Peyer's patch (tissue), 4 donors: ENCODE measurements around the gene PRKAR1B. TPM values are rescaled to one million over a fixed set of nuclear protein-coding genes. Genes with fewer than 3 reads are reported as not detected.

Experiments used
- DNase-seq, 3 donors: peaks; one replicate each; pipeline ENCODE4 v3.0.0-alpha.2; 2017 to 2019
- H3K27ac ChIP-seq, 4 donors: fragments of 200-600 bp; sonication (generic); one replicate each; pipeline ENCODE4 v1.5.1; 2016 to 2019
- H3K27me3 ChIP-seq, 2 donors: fragments of 200-600 bp; sonication (generic); one replicate each; pipeline ENCODE4 v1.5.1; 2019
- H3K36me3 ChIP-seq, 3 donors: fragments of 200-600 bp; sonication (generic); one replicate each; pipeline ENCODE4 v1.5.1; 2016 to 2019
- H3K4me1 ChIP-seq, 4 donors: fragments of 200-600 bp; sonication (generic); one replicate each; pipeline ENCODE4 v1.5.1; 2016 to 2019
- H3K4me3 ChIP-seq, 4 donors: fragments of 200-600 bp; sonication (generic); 1 replicate in 3 of 4; 2 replicates in 1 of 4; pipeline ENCODE4 v1.5.1; 2016 to 2019; ENCODE audit warnings: mild to moderate bottlenecking in 1 of 4
- H3K9me3 ChIP-seq, 4 donors: fragments of 200-600 bp; sonication (generic); one replicate each; pipeline ENCODE4 v1.5.1; 2016 to 2019; ENCODE audit warnings: mild to moderate bottlenecking in 1 of 4
- POLR2A ChIP-seq, 2 donors: fragments of 450-650 bp; IDR thresholded peaks; one replicate each; pipeline ENCODE4 v1.5.1; 2017; ENCODE audit warnings: antibody characterized with exemption in 2 of 2, mild to moderate bottlenecking in 2 of 2, moderate library complexity in 2 of 2
- total RNA-seq, 4 donors: library from RNA; depleted of rRNA; stranded (reverse); fragments of >200 nt; gene quantifications; one replicate each; pipeline ENCODE4 v1.1.0, GENCODE V29; 2016
- TF ChIP-seq, protein P1 (sequence below), 6 experiments: fragments of 450-650 bp in 4 of 6; fragments of 200-600 bp in 2 of 6; sonication (generic) in 1 of 6; IDR thresholded peaks; one replicate each; pipeline ENCODE4 v1.5.1; 2017 to 2019; ENCODE audit warnings: antibody characterized with exemption in 6 of 6, mild to moderate bottlenecking in 3 of 6, moderate library complexity in 1 of 6

Gene PRKAR1B
- total RNA-seq, 4 donors from 2014 or later, result 13.0 to 42.9 (median 17.0) TPM

DNA sequence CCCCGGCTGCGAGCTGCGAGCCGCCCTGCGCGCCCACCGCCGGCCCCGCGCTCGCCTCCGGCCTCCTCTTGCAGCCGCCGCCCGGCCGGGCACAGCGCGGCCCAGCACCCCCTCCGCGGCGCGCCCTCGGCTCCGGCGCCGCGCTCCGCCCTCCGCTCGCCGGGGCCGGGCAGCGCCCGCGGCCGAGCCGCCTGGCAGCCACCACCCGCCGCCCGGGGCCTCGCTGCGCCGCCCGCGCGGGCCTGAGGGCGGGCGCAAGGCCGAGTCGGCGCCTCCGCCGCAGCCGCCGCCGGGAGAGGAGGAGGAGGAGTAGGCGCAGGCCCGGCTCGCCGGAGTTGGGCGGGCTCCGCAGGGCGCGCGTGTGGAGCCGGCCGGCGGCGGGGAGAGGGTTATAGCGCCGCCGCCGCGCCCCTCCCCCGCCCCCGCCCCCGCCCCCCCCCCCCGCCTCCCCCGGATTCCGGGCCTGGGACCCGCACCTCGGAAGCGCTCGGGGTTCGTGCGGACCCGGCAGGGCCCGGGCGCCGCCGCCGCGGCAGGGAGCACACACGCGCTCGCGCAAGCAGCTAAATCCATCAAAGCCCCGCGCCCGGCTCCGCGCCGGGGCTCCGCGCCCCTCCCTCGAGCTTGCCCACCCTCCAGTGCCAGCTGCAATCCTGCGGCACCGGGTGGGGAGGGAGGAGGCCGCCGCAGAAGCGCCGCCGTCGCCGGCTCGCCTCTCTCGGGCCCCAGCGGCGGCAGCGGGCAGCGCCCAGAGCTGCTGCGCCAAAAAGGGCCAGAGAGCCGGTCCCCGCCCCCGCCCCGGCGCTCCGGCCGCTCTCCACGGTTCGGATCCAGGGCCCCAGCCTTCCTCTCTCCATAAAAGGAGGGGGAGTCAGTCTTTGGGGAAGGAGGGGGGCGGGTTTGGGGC lies 207.3 kb downstream of the PRKAR1B start, which contains the start of gene PDGFA:
TSS of gene PDGFA (minus strand) at position 363 of the 907 bp plus-strand sequence. CDS start 845 bp downstream, outside the sequence.
- Histone ChIP-seq H3K36me3 (no peaks in the 10 kb centered on the region), H3K4me1 (peaks cover 9 to 57% (median 33%) of the 10 kb centered on the region in 4 donors), H3K27me3 (peaks cover 0 to 13% of the 10 kb centered on the region in 2 donors), H3K27ac (peak within 1 kb of the TSS; percentile 70 to 99 (median 90)), H3K4me3 (peak within 1 kb of the TSS; percentile 55 to 79 (median 66)), H3K9me3 (no peaks in the 10 kb centered on the region)
- DNase-seq, result peak in 2 of 3 donors; percentile 69 to 77
- TF ChIP-seq POLR2A (IDR thresholded peaks at IDR 0.05), result no peak
- TF ChIP-seq, protein P1, sequence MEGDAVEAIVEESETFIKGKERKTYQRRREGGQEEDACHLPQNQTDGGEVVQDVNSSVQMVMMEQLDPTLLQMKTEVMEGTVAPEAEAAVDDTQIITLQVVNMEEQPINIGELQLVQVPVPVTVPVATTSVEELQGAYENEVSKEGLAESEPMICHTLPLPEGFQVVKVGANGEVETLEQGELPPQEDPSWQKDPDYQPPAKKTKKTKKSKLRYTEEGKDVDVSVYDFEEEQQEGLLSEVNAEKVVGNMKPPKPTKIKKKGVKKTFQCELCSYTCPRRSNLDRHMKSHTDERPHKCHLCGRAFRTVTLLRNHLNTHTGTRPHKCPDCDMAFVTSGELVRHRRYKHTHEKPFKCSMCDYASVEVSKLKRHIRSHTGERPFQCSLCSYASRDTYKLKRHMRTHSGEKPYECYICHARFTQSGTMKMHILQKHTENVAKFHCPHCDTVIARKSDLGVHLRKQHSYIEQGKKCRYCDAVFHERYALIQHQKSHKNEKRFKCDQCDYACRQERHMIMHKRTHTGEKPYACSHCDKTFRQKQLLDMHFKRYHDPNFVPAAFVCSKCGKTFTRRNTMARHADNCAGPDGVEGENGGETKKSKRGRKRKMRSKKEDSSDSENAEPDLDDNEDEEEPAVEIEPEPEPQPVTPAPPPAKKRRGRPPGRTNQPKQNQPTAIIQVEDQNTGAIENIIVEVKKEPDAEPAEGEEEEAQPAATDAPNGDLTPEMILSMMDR (IDR thresholded peaks at IDR 0.05), result peak in 3 of 6 experiments; percentile 44 to 50 (median 49)

DNA sequence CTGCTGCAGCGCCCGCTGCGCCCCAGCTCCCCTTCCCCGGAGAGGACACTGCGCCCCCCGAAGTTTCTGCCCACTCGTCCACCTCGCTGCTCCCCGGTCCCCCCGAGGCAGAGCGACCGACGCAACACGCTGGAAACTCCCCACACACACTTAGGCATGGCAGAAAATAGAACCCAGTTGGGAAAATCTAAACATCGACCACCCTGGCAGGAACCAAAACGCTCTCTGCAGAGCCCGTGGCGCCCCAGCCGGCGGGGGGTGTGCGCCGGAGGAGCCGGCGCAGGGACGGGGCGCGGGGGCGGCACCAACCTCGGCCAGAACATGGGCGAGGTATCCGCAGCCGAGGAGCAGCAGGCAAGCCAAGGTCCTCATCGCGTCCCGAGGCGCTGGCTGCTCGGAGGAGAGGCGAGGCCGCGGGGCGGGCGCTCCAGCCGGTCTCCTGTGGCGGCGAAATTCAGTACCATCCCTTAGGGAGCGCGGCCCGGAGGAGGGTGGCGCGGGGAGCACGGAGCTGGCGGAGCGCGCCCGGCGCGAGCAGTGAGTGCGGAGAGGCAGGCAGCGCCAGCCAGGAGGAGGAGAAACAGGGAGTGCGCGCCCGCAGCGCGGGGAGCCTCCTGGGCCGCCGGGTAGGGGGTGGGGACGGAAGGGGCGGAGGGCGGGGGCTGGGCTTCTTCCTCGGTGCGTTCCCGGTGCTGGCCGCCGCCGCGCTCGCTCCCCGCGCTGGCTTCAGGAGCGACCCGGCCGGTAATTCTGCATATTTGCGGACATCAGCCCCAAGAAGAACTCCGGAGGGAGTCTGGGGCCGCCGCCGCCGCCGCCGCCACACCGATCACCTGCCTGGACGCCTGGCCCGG lies 208.2 kb downstream of the PRKAR1B start:
- Histone ChIP-seq H3K9me3 (no peaks in the 10 kb centered on the region), H3K4me3 (peak overlapping the region; percentile 55 to 79 (median 66)), H3K36me3 (no peaks in the 10 kb centered on the region), H3K27me3 (peaks cover 0 to 13% of the 10 kb centered on the region in 2 donors), H3K27ac (peak overlapping the region; percentile 64 to 99 (median 90)), H3K4me1 (peaks cover 9 to 61% (median 35%) of the 10 kb centered on the region in 4 donors)
- DNase-seq, result peak; percentile 35 to 94 (median 88)
- TF ChIP-seq, protein P1 (IDR thresholded peaks at IDR 0.05), result peak in 3 of 6 experiments; percentile 25 to 40 (median 39)
- TF ChIP-seq POLR2A (IDR thresholded peaks at IDR 0.05), result peak; percentile 93 to 95

DNA sequence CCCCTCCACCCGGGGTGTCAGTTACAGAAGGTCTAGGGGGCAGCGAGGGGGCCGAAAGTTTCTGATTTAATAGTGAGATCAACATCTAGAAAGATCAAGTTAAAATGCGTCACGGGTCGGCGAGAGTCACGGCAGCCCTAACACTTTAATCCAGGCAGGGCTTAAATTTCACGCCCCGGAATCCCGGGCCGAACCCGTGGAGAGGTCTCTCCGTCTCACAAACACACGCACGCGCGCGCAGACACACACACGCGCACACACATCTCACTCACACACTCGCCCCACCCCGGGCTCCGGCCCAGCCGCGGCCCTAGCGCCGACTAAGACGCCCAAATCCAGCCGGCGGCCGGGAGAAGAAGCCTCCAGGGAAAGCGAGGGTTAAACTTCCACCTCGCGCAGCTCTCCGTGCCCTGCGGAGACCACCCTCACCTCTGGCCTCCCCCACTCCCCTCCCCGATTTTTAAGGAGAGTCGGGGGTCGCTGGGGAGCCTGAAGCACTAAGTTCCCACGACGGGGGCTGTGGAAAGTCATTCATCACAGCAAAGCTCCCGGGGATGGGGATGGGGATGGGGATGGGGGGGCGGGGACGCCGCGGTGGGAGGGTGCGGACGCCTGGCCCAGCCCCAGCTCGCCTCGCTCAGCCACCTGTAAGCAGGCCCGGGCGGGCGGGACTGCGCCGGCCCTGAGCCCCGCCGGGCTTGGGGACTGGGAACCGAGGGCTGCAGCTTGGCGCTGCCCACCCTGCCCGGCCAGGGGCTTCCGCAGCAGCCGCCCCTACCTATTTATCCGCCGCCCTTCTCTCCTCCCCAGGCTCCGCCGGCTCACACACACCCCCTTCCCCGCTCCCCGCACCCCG lies 209.1 kb downstream of the PRKAR1B start:
- peak overlapping the region; percentile 55 to 79 (median 66) for H3K4me3 ChIP-seq
- DNase-seq, result peak in 2 of 3 donors; percentile 80 to 86
- H3K36me3 ChIP-seq, result no peaks in the 10 kb centered on the region
- H3K27me3 ChIP-seq, result peaks cover 0 to 13% of the 10 kb centered on the region in 2 donors
- H3K9me3 ChIP-seq, result no peaks in the 10 kb centered on the region
- peaks cover 9 to 68% (median 35%) of the 10 kb centered on the region in 4 donors for H3K4me1 ChIP-seq
- TF ChIP-seq POLR2A (IDR thresholded peaks at IDR 0.05), result peak; percentile 44 to 47
- TF ChIP-seq, protein P1 (IDR thresholded peaks at IDR 0.05), result no peak
- peak overlapping the region; percentile 64 to 99 (median 90) for H3K27ac ChIP-seq

DNA sequence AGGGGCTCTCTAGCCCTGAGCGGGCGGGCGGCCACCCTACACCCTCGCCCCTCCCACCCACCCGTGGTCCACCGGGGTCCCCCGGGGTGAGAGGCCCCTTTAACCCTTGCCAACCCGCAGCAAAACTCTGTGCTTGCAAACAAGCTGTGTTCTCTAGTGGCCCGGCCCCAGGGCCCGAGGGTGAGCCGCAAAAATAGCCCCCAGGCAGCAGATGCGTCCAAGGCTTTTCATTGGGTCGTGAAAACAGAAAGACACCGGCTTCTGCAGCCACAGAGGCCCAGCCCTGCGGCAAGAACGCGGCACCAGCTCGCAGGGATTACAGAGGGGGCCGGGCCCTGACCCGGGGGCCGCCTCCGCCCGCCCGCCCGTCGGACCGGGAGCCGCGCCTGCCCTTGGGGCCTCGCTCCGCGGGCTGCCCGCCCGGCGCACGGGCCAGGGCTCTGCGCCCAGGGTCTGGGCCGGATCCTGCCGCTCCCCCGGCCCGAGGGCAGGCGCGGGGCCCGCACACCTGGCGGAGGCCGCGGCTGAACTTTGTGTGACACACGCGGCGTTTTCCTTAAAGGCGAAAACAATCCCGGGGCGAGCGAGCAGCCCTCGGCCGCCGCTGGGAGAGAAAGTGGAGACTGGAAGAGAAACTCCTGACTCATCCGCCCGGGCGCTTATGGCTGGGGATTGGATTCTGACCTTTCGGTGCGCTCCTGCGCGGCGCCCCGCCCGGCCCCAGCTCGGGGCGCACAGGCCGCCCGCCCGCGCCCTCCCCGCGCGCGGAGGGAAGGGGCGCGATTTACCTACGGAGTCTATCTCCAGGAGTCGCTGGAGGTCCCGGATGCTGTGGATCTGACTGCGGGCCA lies 210.2 kb downstream of the PRKAR1B start:
- Histone ChIP-seq H3K27me3 (peaks cover 0 to 1% of the 10 kb centered on the region in 2 donors), H3K27ac (peak overlapping the region; percentile 49 to 99 (median 90)), H3K36me3 (peaks cover 0 to under 1% (median 0%) of the 10 kb centered on the region in 3 donors), H3K4me3 (peak overlapping the region; percentile 55 to 79 (median 66)), H3K9me3 (no peaks in the 10 kb centered on the region), H3K4me1 (peaks cover 9 to 68% (median 30%) of the 10 kb centered on the region in 4 donors)
- DNase-seq, result peak in 2 of 3 donors; percentile 88 to 91
- TF ChIP-seq, protein P1 (IDR thresholded peaks at IDR 0.05), result peak in 2 of 6 experiments; percentile 12 to 26
- peak; percentile 84 to 89 for TF ChIP-seq POLR2A (IDR thresholded peaks at IDR 0.05)
